HL-60 (cell line): ENCODE data around the gene DEFB113.

Source experiments
- DNase-seq, 2 experiments: peaks; one replicate each; pipeline ENCODE4 v3.0.0-alpha.2; 2010 to 2020; ENCODE audit warnings: low read depth in 1 of 2, low spot score in 1 of 2
- H3K27ac ChIP-seq: fragments of 250-450 bp; sonication (Bioruptor Pico); replicated peaks from 2 replicates; pipeline ENCODE4 v1.5.1; 2020; ENCODE audit warnings: mild to moderate bottlenecking, moderate library complexity
- H3K27me3 ChIP-seq: fragments of 250-450 bp; sonication (Bioruptor Pico); 2 replicates; pipeline ENCODE4 v1.5.1; 2021; ENCODE audit warnings: mild to moderate bottlenecking, moderate library complexity; ENCODE audit not compliant: insufficient read depth, poor library complexity, severe bottlenecking
- H3K4me3 ChIP-seq: replicated peaks from 2 replicates; pipeline ENCODE4 v1.5.1; 2011; ENCODE audit warnings: mild to moderate bottlenecking, control low read depth, low read length; ENCODE audit not compliant: insufficient read depth
- CTCF ChIP-seq: IDR thresholded peaks from one replicate; pipeline ENCODE4 v1.5.1; 2011; ENCODE audit warnings: low read length, control low read depth, inconsistent platforms; ENCODE audit not compliant: insufficient read depth
- GABPA ChIP-seq: IDR thresholded peaks from 2 replicates; pipeline ENCODE4 v1.6.1; 2012; ENCODE audit warnings: low read depth
- POLR2AphosphoS5 ChIP-seq: IDR thresholded peaks from 2 replicates; pipeline ENCODE4 v1.6.1; 2012; ENCODE audit warnings: low read depth
- REST ChIP-seq: IDR thresholded peaks from 2 replicates; pipeline ENCODE4 v1.6.1; 2012; ENCODE audit warnings: low read depth; ENCODE audit not compliant: insufficient replicate concordance
- SPI1 ChIP-seq: IDR thresholded peaks from 2 replicates; pipeline ENCODE4 v1.6.1; 2012; ENCODE audit warnings: low read depth, mild to moderate bottlenecking, borderline replicate concordance

The DEFB113 gene

GRCh38 chr6:49923826-49924225, 45.6 kb downstream of the DEFB113 start:
- Histone ChIP-seq H3K4me3 (no peak overlapping the region), H3K27me3 (no peaks in the 10 kb centered on the region), H3K27ac (no peak overlapping the region)
- no peak for DNase-seq
- no peak for TF ChIP-seq CTCF
- TF ChIP-seq GABPA, result no peak

GRCh38 chr6:49919935-49920644, 49.3 kb downstream of the DEFB113 start:
- Histone ChIP-seq H3K27ac (no peak overlapping the region), H3K27me3 (no peaks in the 10 kb centered on the region), H3K4me3 (no peak overlapping the region)
- DNase-seq, result no peak
- TF ChIP-seq CTCF, result no peak
- TF ChIP-seq SPI1, result no peak

- TF ChIP-seq GABPA (no peak), CTCF (no peak), POLR2AphosphoS5 (no peak), SPI1 (no peak), REST (no peak)
- no peak overlapping the region for H3K4me3 ChIP-seq
- no peak overlapping the region for H3K27ac ChIP-seq
- DNase-seq, result no peak
- no peaks in the 10 kb centered on the region for H3K27me3 ChIP-seq
These were observed 50.2 kb downstream of the DEFB113 start for GRCh38 chr6:49919261-49919660.

GRCh38 chr6:49918787-49919186, 50.6 kb downstream of the DEFB113 start:
- DNase-seq, result no peak
- no peaks in the 10 kb centered on the region for H3K27me3 ChIP-seq

More at GRCh38 chr6:49918787-49919186, 50.6 kb downstream of the DEFB113 start:
- TF ChIP-seq POLR2AphosphoS5 (no peak), REST (no peak), GABPA (no peak), CTCF (no peak), SPI1 (no peak)
- Histone ChIP-seq H3K27ac (no peak overlapping the region), H3K4me3 (no peak overlapping the region)
